Mucosa of stomach (tissue), 1 donor: ENCODE data around the gene RGS3.
A peak's percentile ranks its signal among the peaks of the same experiment; 100 is the strongest.

Source experiments
- H3K27me3 ChIP-seq: one replicate; pipeline ENCODE4 v1.7.0; 2013; ENCODE audit warnings: mild to moderate bottlenecking, low read length; ENCODE audit not compliant: control insufficient read depth, insufficient read depth
- H3K36me3 ChIP-seq: one replicate; pipeline ENCODE4 v1.7.0; 2013; ENCODE audit warnings: low read length; ENCODE audit not compliant: control insufficient read depth, insufficient read depth
- H3K4me1 ChIP-seq: one replicate; pipeline ENCODE4 v1.7.0; 2013; ENCODE audit warnings: mild to moderate bottlenecking, low read length; ENCODE audit not compliant: control insufficient read depth, insufficient read depth
- H3K4me3 ChIP-seq: one replicate; pipeline ENCODE4 v1.7.0; 2013; ENCODE audit warnings: low read length
- H3K9ac ChIP-seq: one replicate; pipeline ENCODE4 v1.7.0; 2013; ENCODE audit warnings: mild to moderate bottlenecking, low read length, moderate library complexity
- H3K9me3 ChIP-seq: one replicate; pipeline ENCODE4 v1.7.0; 2013; ENCODE audit warnings: mild to moderate bottlenecking, low read length, moderate library complexity; ENCODE audit not compliant: control insufficient read depth
- donor health status: Pancreatic carcinoma.

RGS3 gene

DNA sequence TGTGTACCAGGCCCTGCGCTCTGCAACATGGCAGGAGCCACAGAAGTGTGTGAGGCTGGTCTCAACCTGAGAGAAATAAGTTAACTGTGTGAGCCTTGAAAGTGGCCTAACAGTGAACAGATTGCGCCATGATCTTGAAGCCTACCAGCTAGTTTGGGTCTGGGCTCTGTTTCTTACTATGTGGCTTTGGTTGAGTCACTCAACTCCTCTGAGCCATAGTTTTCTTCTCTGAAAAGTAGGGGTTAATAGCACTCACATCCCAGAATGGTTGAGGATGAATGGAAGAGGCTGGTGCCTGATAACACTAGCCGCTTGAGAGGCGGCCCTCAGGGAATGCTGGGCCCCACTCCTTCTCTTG, 121.5 kb downstream of the RGS3 start:
- Histone ChIP-seq H3K4me3 (no peak overlapping the region), H3K9ac (no peak overlapping the region), H3K9me3 (no peaks in the 10 kb centered on the region), H3K27me3 (no peaks in the 10 kb centered on the region), H3K4me1 (peaks cover 49% of the 10 kb centered on the region), H3K36me3 (peaks cover 3% of the 10 kb centered on the region)

DNA sequence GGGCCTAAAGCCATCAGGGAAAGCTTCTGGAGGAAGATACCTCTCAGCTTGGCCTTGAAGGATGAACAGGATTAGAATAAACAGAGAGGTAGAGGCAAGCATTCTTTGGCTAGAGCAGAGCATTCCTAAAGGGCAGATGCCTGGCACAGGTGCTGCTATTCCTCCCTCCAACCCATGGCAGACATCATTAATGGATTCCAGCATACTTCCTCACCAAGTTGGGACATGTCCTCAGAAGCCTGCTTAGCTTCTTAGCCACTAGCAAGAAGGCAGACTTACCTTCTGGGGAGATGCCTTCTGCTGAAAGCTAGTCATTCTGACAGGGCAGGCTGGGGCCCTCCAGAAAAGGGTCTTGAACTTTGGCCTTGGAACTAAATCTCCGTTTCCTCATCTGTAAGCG, 122.0 kb downstream of the RGS3 start:
- no peaks in the 10 kb centered on the region for H3K27me3 ChIP-seq

DNA sequence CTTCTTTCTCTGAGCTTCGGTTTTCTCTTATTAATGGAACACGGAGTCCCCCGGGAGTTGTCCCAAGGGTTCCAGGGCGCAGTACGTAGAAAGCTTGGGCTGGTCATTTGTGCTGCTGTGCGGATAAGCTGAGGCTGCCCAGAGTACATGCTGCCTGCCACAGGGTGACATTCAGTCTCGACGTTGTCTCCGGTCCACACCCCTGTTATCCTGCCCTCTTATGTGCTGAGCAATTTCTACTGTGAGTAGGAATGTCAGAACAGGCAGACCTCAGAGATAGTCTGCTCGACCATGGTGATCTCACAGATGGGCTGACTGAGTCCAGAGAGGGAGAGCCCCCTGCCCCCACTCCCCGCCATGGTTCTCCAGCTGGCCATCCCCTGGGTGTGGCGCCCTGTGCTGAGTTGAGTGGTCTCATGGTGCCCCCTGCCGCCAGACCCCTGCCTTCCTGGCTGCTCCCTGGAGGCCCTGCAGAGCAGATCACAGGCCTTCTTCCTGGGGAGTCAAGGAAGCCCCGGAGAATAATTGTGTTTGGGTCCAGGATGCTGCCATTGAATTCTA, 124.0 kb downstream of the RGS3 start:
- Histone ChIP-seq H3K36me3 (peaks cover 3% of the 10 kb centered on the region), H3K9me3 (no peaks in the 10 kb centered on the region), H3K27me3 (no peaks in the 10 kb centered on the region), H3K4me3 (no peak overlapping the region), H3K9ac (peak overlapping the region; percentile 9), H3K4me1 (peaks cover 25% of the 10 kb centered on the region)

More for the DNA sequence above, 122.0 kb downstream of the RGS3 start:
- Histone ChIP-seq H3K9ac (no peak overlapping the region), H3K4me3 (no peak overlapping the region), H3K36me3 (peaks cover 3% of the 10 kb centered on the region), H3K4me1 (peaks cover 44% of the 10 kb centered on the region), H3K9me3 (no peaks in the 10 kb centered on the region)

DNA sequence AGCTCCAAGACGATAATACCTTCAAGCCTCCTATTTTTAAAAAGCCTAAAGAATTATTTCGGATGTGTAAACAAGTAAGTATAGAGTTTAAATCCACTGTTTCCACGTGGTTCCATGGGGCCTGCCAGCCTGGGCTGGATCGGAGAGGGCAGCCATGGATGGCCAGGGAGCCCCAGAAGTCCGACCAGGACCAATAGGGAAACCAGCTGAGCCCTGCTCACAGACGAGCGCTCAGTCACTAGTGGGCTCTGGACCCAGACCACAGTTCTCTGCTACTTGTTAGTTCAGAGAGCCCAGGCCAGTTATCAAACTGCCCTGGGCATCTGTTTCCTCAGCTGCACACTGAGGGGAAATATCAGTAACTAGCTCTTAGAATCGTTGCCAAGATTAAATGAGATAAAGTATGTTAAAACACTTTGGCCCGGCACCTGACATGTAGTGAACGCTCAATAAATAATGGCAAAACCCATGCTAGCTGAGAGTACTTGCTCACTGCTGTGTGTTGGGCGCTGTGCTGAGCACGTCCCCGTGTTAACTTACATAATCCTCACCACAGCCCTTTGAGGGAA, 124.8 kb downstream of the RGS3 start:
- Histone ChIP-seq H3K4me1 (peaks cover 21% of the 10 kb centered on the region), H3K4me3 (no peak overlapping the region), H3K36me3 (peaks cover 3% of the 10 kb centered on the region), H3K9me3 (no peaks in the 10 kb centered on the region), H3K9ac (no peak overlapping the region), H3K27me3 (no peaks in the 10 kb centered on the region)

DNA sequence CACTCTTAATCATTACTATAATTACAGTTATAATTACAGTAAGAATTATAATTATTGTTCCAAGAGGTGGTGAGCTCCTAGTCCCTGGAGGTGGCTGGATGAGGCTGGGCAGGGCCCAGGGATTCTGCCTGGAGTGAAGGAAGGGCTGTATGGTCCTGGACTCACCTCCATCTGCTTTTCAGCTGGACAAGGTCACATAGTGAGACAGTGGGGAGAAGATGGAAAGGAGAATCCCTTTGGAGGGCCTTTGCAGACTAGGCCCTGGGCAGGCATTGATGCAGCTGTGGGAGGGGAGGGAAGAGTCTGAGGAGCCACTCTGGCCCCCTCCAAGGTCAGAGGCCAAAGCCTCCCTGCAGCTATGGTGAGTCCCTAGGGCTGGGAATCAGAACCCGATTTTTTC, 125.4 kb downstream of the RGS3 start:
- H3K4me1 ChIP-seq, result peaks cover 27% of the 10 kb centered on the region
- H3K27me3 ChIP-seq, result no peaks in the 10 kb centered on the region
- no peak overlapping the region for H3K4me3 ChIP-seq
- H3K36me3 ChIP-seq, result peaks cover 3% of the 10 kb centered on the region
- H3K9ac ChIP-seq, result no peak overlapping the region
- no peaks in the 10 kb centered on the region for H3K9me3 ChIP-seq

DNA sequence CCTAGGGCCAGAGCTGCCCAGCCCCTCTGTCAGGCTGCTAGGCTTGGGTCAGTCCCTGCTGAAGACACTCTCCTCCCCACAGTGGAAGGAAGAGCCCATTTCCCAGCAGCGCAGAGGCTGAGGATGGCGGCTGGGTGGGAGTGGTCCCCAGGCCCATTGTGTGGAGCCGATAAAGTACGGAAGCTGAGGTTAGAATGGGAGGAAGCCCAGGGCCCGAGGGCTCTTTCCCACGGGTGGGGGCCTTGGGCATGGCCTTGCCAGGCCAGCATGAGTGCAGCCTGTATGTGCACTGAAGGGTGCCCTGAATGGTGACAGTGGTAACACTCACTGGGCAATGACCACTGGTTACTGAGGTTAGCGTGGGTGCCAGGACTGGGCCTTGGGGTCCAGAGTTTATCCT, 125.9 kb downstream of the RGS3 start:
- Histone ChIP-seq H3K27me3 (no peaks in the 10 kb centered on the region), H3K9ac (no peak overlapping the region), H3K36me3 (peaks cover 2% of the 10 kb centered on the region), H3K4me1 (peaks cover 32% of the 10 kb centered on the region), H3K9me3 (no peaks in the 10 kb centered on the region), H3K4me3 (no peak overlapping the region)

DNA sequence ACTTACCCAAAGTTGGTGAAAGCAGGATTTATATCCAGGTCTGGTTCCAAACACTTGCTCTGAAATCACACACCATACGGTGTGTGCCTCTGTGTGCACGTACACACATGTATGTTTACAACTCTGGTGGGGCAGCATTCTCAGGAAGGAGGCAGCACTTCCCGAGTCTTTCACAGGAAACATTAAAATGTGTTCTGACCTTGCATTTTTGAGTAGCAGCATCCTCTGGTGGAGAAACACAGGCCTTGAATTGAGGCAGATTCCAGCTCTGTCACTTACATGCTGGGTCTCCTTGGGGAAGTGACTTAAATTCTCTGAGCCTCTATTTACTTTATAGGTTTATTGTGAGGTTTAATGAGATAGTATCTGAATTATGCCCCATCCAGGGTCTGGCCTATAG, 126.4 kb downstream of the RGS3 start:
- peaks cover 33% of the 10 kb centered on the region for H3K4me1 ChIP-seq
- H3K9ac ChIP-seq, result no peak overlapping the region
- H3K9me3 ChIP-seq, result no peaks in the 10 kb centered on the region
- H3K36me3 ChIP-seq, result no peaks in the 10 kb centered on the region
- no peaks in the 10 kb centered on the region for H3K27me3 ChIP-seq
- no peak overlapping the region for H3K4me3 ChIP-seq

DNA sequence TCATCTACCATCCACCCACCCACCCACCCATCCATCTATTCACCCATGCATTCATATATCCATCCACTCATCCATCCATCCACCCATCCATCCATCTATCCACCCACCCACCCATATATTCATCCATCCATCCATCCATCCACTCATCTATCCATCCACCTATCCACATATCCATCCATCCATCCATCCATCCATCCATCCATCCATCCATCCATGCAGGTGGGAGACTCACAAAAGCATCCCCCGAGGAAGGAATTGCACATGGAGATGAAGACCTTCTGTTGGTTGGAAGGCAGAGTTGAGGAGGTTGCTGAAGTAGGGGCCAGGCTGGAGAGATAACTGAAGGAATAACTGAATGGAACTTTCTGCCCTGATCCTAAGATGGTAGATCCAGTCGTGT, 126.9 kb downstream of the RGS3 start:
- no peaks in the 10 kb centered on the region for H3K9me3 ChIP-seq
- no peaks in the 10 kb centered on the region for H3K27me3 ChIP-seq
- H3K9ac ChIP-seq, result no peak overlapping the region
- no peaks in the 10 kb centered on the region for H3K36me3 ChIP-seq
- H3K4me1 ChIP-seq, result peaks cover 29% of the 10 kb centered on the region
- H3K4me3 ChIP-seq, result no peak overlapping the region

DNA sequence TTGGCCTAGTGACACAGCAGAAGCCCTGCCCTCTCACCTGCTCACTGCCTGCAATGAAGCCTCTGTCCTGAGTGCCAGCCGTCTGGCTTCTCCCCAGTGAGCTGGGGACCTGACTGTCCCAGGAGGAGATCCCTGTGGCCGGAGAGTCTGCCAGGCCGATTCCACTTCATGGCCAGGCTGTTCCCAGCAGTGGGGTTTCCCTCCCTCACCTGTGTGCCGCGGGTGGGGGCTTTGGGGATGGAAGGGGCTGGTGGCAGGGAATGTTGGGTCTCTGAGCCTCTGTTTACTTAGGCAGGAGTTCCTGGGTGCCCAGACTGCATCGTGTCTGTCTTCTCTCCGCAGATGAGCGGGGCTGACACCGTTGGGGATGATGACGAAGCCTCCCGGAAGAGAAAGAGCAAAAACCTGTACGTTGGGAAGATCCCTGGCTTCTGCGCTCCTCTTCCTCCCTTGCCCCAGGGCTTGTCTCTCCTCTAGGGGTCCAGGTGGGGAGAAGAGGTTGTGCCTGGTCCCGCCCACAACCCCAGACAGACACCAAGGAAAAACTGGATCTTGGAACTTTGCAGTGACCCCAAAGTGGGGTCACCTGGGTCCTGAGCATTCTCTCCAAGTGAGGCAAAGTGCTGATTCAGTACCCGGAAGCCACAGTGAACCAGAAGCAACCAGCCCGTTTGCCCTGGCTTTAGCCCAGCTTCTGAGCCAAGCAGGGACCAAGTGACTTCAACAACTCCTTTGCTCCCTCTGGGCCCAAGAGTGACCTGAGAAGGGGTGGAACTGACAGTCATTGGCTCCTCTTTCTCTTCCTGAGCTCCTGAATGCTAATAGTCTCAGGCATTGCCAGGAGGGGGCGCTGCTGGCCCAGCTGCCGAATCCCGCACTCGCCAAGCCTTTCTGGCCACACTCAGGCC, 127.7 kb downstream of the RGS3 start:
- H3K9me3 ChIP-seq, result no peaks in the 10 kb centered on the region
- peak overlapping the region; percentile 49 for H3K9ac ChIP-seq
- peaks cover 32% of the 10 kb centered on the region for H3K4me1 ChIP-seq
- H3K36me3 ChIP-seq, result no peaks in the 10 kb centered on the region
- no peaks in the 10 kb centered on the region for H3K27me3 ChIP-seq
- H3K4me3 ChIP-seq, result no peak overlapping the region

DNA sequence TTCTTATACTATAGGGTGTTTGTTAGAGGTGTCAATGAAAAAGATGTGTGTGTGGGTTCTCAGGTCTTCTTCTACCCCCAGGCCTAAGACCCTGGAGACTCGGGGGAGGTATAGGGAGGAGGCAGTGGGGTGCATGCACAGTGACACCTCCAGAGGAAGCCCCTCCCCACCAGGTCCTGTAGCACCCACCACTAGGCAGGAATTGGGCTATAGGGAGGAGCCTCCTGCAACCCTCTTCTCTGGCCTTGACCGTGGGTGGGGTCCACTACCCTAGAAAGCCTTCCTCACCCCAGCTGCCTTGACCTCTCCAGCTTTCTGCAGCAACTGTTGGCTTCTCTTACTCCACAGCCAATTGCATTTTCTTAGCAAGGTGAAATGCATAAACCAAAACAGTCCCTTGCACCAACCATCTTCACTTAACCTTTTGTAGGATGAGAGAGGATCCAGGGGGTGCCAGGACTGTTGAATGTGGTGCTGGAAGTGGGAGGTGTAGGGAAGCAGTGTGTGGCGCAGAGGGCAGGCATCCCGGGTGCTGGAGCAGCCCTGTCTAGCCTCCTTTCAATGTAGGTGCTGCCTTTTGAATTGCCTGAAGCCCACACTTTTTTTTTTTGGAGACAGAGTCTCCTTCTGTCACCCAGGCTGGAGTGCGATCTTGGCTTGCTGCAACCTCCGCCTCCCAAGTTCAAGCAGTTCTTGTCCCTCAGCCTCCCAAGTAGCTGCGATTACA, 128.5 kb downstream of the RGS3 start:
- H3K4me3 ChIP-seq, result no peak overlapping the region
- peaks cover 31% of the 10 kb centered on the region for H3K4me1 ChIP-seq
- peak overlapping the region; percentile 49 for H3K9ac ChIP-seq
- no peaks in the 10 kb centered on the region for H3K27me3 ChIP-seq
- H3K36me3 ChIP-seq, result peaks cover 3% of the 10 kb centered on the region
- H3K9me3 ChIP-seq, result no peaks in the 10 kb centered on the region

DNA sequence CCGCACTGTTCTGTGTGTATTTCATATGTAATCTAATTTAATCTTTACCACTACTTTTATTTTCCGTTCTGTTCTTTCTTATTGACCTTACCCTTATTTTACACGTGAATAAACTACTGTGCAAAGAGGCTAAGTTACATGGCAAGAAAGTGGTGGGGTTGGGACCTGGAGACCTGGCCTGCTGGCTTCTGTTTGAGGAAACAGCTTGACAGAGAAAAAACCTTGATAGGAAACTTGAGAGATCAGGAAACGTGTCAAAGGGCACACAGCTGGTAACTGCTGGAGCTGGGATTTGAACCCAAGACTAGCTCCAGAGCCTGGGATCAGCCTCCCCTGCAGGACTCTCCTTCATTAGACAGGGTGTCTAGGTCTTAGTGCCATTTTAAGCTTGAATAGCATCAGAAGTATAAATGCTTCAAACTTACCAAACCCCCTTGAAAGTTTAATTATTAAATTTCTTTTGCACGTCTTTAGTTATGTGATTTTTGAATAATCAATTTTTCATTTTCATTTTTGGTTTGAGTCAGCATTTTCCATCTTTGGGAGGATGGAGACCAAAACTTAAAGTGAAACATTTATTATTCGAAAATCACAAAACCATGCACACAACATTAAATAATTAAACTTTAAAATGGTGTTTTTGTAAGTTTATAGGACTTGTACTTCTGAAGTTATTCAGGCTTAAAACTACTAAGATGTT, 129.5 kb downstream of the RGS3 start:
- no peak overlapping the region for H3K4me3 ChIP-seq
- H3K36me3 ChIP-seq, result peaks cover 10% of the 10 kb centered on the region
- H3K9me3 ChIP-seq, result no peaks in the 10 kb centered on the region
- H3K27me3 ChIP-seq, result no peaks in the 10 kb centered on the region
- H3K9ac ChIP-seq, result no peak overlapping the region
- peaks cover 21% of the 10 kb centered on the region for H3K4me1 ChIP-seq
